22Rv1 (cell line): ENCODE results near the gene NCOR2.

Experiments used
- ZFX ChIP-seq: fragments of 450-650 bp; IDR thresholded peaks from 2 replicates; pipeline ENCODE4 v1.6.1; 2017; ENCODE audit warnings: antibody characterized with exemption, borderline replicate concordance
- TF ChIP-seq, protein P1 (sequence below): fragments of 450-650 bp; IDR thresholded peaks from 2 replicates; pipeline ENCODE4 v1.5.1; 2017; ENCODE audit warnings: mild to moderate bottlenecking

DNA sequence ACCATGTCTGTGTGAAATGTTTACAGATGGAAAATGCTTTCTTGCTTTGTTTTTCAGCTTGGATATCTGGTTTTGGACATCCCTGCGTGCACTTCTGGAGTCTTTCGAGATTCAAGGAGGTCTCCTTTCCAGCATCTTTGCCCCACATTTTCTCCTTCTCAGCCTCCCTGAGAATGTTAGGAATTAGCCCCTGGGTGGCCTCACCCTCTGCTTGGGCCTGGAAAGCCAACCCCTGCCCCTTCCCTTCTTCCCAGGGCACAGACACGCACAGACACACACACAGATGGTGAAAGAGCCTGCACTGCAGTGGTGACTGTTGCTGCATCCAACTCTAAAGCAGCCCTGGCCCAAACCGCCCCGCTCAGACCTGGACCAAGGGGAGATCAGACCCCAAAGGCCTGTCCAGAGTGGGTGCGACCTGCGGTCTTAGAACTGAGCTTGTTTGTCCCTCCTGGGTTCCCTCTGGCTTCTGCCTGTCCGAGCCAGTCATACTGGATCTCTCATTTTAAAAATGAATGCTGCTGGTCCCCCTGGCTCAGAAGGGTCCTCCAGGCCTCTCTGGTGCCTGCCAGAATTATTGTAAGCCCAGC lies 8.7 kb upstream of the NCOR2 start:
- TF ChIP-seq, protein P1, sequence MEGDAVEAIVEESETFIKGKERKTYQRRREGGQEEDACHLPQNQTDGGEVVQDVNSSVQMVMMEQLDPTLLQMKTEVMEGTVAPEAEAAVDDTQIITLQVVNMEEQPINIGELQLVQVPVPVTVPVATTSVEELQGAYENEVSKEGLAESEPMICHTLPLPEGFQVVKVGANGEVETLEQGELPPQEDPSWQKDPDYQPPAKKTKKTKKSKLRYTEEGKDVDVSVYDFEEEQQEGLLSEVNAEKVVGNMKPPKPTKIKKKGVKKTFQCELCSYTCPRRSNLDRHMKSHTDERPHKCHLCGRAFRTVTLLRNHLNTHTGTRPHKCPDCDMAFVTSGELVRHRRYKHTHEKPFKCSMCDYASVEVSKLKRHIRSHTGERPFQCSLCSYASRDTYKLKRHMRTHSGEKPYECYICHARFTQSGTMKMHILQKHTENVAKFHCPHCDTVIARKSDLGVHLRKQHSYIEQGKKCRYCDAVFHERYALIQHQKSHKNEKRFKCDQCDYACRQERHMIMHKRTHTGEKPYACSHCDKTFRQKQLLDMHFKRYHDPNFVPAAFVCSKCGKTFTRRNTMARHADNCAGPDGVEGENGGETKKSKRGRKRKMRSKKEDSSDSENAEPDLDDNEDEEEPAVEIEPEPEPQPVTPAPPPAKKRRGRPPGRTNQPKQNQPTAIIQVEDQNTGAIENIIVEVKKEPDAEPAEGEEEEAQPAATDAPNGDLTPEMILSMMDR: no peak
- TF ChIP-seq ZFX: no peak
